NT2/D1 (cell line): ENCODE measurements around the gene SNX27.

Experiments
- YY1 ChIP-seq: IDR thresholded peaks from 2 replicates; pipeline ENCODE4 v1.6.1; 2011; ENCODE audit not compliant: insufficient read length, insufficient read depth
- ZNF274 ChIP-seq: IDR thresholded peaks from 2 replicates; pipeline ENCODE4 v1.6.1; 2011; ENCODE audit warnings: mild to moderate bottlenecking, low read depth, low read length

- TF ChIP-seq ZNF274, result no peak
- no peak for TF ChIP-seq YY1
Measured at GRCh38 chr1:151716771-151717631, 105.2 kb downstream of the SNX27 start, which contains the start of gene CELF3.
